IPS DF 6.9 (cell line): Measurements from ENCODE around the gene EPX.

Experiments used
- DNase-seq: peaks from one replicate; pipeline ENCODE4 v3.0.0-alpha.2; 2013; ENCODE audit warnings: low read depth, low spot score
- H3K27ac ChIP-seq: one replicate; pipeline ENCODE4 v1.5.1; 2013; ENCODE audit warnings: low read length, control low read depth
- H3K27me3 ChIP-seq: 2 replicates; pipeline ENCODE4 v1.6.1; 2013; ENCODE audit warnings: mild to moderate bottlenecking, low read length; ENCODE audit not compliant: control insufficient read depth, insufficient read depth
- H3K36me3 ChIP-seq: 2 replicates; pipeline ENCODE4 v1.6.1; 2013; ENCODE audit warnings: low read length; ENCODE audit not compliant: control insufficient read depth, insufficient read depth
- H3K4me1 ChIP-seq: 2 replicates; pipeline ENCODE4 v1.6.1; 2013; ENCODE audit warnings: low read length; ENCODE audit not compliant: control insufficient read depth, insufficient read depth
- H3K4me3 ChIP-seq: 2 replicates; pipeline ENCODE4 v1.5.1; 2013; ENCODE audit warnings: mild to moderate bottlenecking, low read length
- H3K9me3 ChIP-seq: 2 replicates; pipeline ENCODE4 v1.6.1; 2013; ENCODE audit warnings: low read length, inconsistent platforms; ENCODE audit not compliant: control insufficient read depth, insufficient read depth
- WGBS: extraction: QIAGEN DNeasy Blood & Tissue Kit; methylation state at CpG from one replicate; pipeline ENCODE4 v1.1.7; 2013; ENCODE audit warnings: mixed read lengths, missing lambda C conversion rate; ENCODE audit not compliant: insufficient read length, insufficient coverage; 5-methylcytosine and 5-hydroxymethylcytosine counted together

The EPX gene

DNA sequence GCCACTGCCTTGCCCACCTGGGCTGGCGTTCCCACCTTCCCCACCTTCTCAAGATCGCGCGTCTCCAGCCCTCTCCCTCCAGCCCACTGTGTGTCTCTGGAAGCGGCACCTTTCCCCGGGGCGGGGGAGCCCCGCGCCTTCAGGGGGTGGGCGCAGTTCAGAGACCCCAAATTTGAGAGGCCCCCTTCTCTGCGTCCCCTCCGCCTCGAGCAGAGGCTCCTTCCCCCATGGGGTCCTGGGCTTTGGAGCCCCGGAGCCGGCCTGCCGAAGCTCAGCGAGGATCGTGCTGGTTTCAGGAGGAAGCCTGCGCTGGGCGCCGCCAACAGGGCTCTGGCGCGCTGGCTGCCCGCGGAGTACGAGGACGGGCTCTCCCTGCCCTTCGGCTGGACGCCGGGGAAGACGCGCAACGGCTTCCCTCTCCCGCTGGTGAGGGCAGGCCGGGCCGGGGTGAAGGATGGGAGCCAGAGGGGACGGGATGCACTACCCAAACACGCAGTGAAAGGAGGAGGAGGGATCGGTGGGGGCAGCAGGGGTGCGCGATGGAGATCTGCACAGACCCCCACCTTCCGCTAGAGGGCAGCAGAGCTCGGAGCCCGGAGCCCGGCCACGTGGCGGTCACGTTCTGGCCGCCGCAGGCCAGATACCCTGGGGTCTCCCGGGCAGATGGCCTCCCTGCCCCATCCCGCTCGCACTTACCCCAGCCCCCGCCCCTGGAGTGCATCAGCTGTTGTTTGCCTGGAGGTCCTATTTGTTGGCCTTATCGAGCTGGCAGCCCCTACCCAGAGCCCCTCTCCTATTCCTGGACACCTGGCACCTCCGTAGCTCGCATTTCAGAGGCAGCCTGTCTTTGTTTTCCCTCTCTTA is 57.0 kb downstream of the EPX start:
- peak overlapping the region; percentile 27; the same call in 1 of the 2 replicates for H3K4me3 ChIP-seq
- peaks cover 27% of the 10 kb centered on the region for H3K27me3 ChIP-seq
- DNase-seq: peak; percentile 55
- peaks cover 1% of the 10 kb centered on the region; the same call in 1 of the 2 replicates for H3K4me1 ChIP-seq
- H3K36me3 ChIP-seq: no peaks in the 10 kb centered on the region
- peaks cover 2% of the 10 kb centered on the region; the same call in 1 of the 2 replicates for H3K9me3 ChIP-seq
- WGBS: no CpG with 5 or more reads among the region's 57 CpGs
- H3K27ac ChIP-seq: no peak overlapping the region

DNA sequence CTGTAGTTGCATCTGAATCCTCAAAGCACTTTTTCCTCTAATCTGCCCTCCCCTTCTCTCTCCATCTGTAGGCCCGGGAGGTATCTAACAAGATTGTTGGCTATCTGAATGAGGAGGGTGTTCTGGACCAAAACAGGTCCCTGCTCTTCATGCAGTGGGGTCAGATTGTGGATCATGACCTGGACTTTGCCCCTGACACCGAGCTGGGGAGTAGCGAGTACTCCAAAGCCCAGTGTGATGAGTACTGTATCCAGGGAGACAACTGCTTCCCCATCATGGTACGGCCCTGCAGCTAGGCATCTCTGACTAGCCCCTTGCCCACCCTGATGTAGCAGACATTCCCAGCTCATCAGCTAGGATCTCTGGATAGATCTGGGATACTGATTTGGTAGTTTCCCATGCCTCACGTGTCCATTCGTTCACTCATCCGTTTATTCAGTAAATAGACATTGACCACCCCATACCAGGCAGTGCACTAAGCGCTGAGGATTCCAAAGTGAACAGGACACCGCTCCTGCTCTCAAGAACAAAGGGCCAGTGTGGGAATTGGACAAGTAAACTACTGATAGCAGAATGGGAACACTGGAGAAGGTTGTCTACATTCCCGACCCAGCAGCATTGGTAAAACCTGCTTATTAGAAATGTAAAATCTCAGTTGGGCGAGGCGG is 58.0 kb downstream of the EPX start:
- Histone ChIP-seq H3K27me3 (peaks cover 27% of the 10 kb centered on the region), H3K4me1 (peaks cover 1% of the 10 kb centered on the region; the same call in 1 of the 2 replicates), H3K27ac (no peak overlapping the region), H3K36me3 (no peaks in the 10 kb centered on the region), H3K9me3 (peaks cover 2% of the 10 kb centered on the region; the same call in 1 of the 2 replicates), H3K4me3 (no peak overlapping the region)
- no peak for DNase-seq
- WGBS: no CpG with 5 or more reads among the region's 12 CpGs

DNA sequence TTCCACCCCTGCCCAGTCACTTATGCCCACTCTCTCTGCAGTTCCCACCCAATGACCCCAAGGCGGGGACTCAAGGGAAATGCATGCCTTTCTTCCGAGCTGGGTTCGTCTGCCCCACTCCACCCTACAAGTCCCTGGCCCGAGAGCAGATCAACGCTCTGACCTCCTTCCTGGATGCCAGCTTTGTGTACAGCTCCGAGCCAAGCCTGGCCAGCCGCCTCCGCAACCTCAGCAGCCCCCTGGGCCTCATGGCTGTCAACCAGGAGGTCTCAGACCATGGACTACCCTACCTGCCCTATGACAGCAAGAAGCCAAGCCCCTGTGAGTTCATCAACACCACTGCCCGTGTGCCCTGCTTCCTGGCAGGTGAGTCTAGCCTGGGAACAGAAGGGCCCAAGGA is 59.6 kb downstream of the EPX start:
- peaks cover 27% of the 10 kb centered on the region for H3K27me3 ChIP-seq
- DNase-seq: no peak
- H3K36me3 ChIP-seq: no peaks in the 10 kb centered on the region
- no peak overlapping the region for H3K4me3 ChIP-seq
- H3K27ac ChIP-seq: no peak overlapping the region
- H3K4me1 ChIP-seq: peaks cover 1% of the 10 kb centered on the region; the same call in 1 of the 2 replicates
- WGBS: no CpG with 5 or more reads among the region's 9 CpGs
- H3K9me3 ChIP-seq: peaks cover 2% of the 10 kb centered on the region; the same call in 1 of the 2 replicates

DNA sequence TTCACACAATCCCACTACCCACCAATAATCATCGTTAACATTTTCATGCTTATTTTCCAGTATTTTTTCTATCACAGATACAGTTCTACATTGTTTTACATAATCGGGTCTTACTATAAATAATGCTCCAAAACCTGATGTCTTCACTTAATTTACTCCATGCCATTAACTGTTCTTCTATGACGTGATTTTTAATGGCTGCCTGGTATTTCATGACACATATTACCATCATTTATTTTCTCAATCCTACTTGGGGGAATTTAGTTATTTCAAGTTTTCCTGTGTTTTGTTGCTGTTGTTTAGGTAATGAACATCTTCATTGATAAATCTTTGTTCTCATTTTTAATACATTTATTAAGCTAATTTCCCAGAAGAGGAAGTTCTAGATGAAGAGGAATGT is 60.6 kb downstream of the EPX start:
- peaks cover 25% of the 10 kb centered on the region for H3K27me3 ChIP-seq
- 97% methylated on average over 2 of the region's 3 CpGs for WGBS

More for the DNA sequence above, 60.6 kb downstream of the EPX start:
- DNase-seq: no peak
- peaks cover 1% of the 10 kb centered on the region; the same call in 1 of the 2 replicates for H3K4me1 ChIP-seq
- H3K36me3 ChIP-seq: no peaks in the 10 kb centered on the region
- peaks cover 2% of the 10 kb centered on the region; the same call in 1 of the 2 replicates for H3K9me3 ChIP-seq
- no peak overlapping the region for H3K27ac ChIP-seq
- no peak overlapping the region for H3K4me3 ChIP-seq
